ENCODE measurements around the gene RLN1.
"Not testable (repeated sequence)": the region's sequence is repeated elsewhere in the genome, so short reads cannot be mapped to it uniquely, and the experiment has no call there.

RLN1 gene, protein sequence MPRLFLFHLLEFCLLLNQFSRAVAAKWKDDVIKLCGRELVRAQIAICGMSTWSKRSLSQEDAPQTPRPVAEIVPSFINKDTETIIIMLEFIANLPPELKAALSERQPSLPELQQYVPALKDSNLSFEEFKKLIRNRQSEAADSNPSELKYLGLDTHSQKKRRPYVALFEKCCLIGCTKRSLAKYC

DNA sequence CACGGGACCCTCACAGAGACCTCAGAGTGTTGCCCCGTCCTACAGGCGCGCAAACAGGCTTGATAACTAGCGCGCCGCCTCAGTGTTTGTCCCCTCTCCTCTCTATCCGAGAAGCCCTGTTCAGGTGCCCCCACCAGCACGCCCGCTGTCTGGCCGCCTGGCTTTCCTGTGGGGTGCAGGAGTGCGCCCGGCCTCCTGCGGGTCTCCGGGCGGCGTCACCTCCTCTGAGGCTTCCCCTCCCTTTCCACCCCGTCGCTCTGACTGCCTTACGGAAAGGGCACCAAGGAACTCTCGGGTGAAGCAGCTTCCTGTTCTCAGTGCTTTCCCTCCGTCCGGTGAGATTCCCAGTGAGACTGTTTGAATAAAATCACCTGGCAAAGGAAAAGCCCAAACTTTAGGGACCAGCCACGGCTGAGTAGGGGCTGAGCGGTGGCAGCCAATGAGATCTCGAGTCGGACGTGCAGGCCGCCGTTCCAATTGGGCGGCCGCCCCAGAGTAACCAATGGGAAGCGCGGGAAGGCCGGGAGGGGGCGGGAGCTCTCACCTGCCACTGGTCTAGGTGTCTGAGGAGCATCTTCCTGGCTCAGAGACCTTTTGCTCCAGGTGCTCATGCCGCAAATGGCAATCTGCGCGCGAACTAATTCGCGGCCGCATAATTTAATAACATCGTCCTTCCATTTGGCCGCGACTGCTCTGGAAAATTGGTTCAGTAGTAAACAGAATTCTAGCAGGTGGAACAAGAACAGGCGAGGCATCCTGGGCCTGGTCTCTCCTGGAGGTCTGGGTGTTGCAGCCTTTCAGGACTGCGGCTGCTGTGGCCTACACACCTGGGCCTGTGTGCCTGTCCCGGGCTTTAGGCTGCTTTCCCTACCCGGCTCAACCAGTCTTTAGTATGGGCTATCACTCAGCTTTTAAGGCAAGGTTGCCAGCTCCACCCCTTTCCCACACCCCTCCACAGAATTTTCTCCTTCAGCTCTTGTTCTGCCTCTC is at the start of gene RLN1:
TSS of gene RLN1 (minus strand) at position 885 of the 990 bp plus-strand sequence. CDS start at position 755, 130 bp downstream.
- H3K9ac ChIP-seq (ENCODE audit: low read depth, low read length); H3K4me1 ChIP-seq (ENCODE audit: insufficient read depth, low read length); H3K9me3 ChIP-seq (ENCODE audit: insufficient read depth, low read depth, low read length); H3K36me3 ChIP-seq (ENCODE audit: insufficient read depth, low read depth, low read length); H3K4me3 ChIP-seq (ENCODE audit: low read length); H3K27ac ChIP-seq (ENCODE audit: low read length); H3K27me3 ChIP-seq (ENCODE audit: insufficient read depth, low read length): not testable (repeated sequence)

DNA sequence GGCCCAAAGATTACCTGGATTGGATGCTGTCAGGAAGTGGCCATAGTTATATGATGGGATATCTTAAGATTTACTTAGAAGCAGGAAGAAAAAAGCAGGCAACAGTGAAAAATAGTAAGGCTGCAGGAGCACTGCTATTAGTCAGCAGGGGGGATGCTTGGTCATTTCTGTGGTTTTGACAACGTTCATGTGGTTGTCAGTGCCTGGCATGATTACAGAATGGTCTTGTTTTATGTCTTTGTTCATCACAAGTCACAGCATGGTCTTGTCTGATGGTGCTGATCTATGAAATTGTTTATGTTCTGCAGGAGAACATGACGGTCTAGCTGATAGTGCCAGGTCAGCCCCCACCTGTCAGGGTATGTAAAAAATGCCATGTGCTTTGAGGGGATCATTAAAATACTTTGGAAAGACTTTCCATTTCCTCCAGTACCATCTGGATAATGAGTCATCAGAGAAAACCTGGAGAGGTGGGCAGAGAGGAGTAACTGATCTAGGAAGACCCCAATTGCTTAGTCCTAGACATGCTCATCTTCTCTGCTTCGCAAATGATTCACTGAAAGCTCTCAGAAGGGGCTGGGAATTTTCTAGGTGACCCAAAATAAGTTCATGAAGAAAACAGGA is 49.5 kb upstream of the RLN1 start:
- no peaks in the 10 kb centered on the region for H3K27me3 ChIP-seq (ENCODE audit: insufficient read depth, low read length)
- H3K4me1 ChIP-seq (ENCODE audit: insufficient read depth, low read length) = no peaks in the 10 kb centered on the region
- no peak overlapping the region for H3K4me3 ChIP-seq (ENCODE audit: low read length)
- no peak overlapping the region for H3K9ac ChIP-seq (ENCODE audit: low read depth, low read length)
- H3K9me3 ChIP-seq (ENCODE audit: insufficient read depth, low read depth, low read length) = no peaks in the 10 kb centered on the region
- H3K36me3 ChIP-seq (ENCODE audit: insufficient read depth, low read depth, low read length) = no peaks in the 10 kb centered on the region
- H3K27ac ChIP-seq (ENCODE audit: low read length) = no peak overlapping the region

DNA sequence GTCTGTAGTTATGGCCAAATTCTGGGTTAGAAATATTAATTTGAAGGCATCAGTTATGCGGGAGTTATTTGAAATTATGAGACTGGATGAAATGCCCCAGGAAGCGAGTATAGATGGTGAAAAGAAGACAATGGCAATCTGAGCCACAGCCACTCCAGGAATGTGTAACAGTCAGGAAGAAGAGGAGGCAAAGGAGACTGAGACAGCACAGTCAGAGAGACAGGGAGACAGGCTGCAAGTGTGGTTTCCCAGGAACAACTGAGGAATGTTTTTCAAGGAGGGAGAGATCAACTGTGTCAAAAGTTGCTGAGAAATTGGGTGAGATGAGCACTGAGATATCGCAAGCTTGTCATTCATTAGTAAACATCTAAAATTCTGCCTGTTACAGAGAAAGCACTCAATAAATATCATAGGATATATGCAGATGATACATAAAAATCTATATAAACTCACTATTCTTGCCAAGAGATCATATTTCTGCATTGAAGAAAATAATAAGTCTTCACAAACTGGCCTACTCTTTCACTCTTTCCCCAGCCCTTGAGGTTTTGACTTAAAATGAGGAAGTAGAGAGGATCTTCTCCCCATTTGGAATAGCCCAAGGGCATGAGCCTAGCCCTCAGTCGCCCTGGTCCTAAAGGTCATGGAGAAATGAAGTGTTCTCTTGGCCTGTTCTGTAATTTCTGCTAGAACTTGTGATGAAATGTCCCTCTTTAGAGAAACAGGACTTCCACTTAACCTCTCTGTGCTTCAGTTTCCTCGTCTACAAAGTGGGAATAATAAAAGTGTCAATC is 48.5 kb upstream of the RLN1 start:
- Histone ChIP-seq H3K4me1 (ENCODE audit: insufficient read depth, low read length) (no peaks in the 10 kb centered on the region), H3K36me3 (ENCODE audit: insufficient read depth, low read depth, low read length) (no peaks in the 10 kb centered on the region), H3K9ac (ENCODE audit: low read depth, low read length) (no peak overlapping the region), H3K4me3 (ENCODE audit: low read length) (no peak overlapping the region), H3K27me3 (ENCODE audit: insufficient read depth, low read length) (no peaks in the 10 kb centered on the region), H3K27ac (ENCODE audit: low read length) (no peak overlapping the region), H3K9me3 (ENCODE audit: insufficient read depth, low read depth, low read length) (no peaks in the 10 kb centered on the region)

DNA sequence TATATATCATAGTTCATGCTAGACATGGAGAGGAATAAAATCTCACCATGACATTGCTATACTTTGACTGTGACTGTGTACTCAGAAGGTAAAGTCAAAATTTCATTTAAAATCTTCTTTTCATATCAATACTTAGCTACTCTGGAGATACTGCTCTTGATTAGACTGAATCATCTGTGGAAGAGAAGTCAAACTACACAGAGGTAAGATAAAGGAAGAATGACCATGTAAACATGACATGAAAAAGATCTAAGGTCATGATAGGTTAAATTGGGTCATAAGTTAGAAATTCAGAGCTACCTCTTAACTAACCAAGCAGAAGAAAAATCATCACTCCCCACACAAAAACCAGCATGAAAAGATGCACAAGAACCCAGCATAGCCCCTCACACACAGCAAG is 44.8 kb upstream of the RLN1 start:
- H3K4me1 ChIP-seq (ENCODE audit: insufficient read depth, low read length) = no peaks in the 10 kb centered on the region
- H3K27ac ChIP-seq (ENCODE audit: low read length) = no peak overlapping the region
- H3K27me3 ChIP-seq (ENCODE audit: insufficient read depth, low read length) = no peaks in the 10 kb centered on the region
- H3K36me3 ChIP-seq (ENCODE audit: insufficient read depth, low read depth, low read length) = no peaks in the 10 kb centered on the region
- H3K9me3 ChIP-seq (ENCODE audit: insufficient read depth, low read depth, low read length) = no peaks in the 10 kb centered on the region
- H3K9ac ChIP-seq (ENCODE audit: low read depth, low read length) = no peak overlapping the region
- H3K4me3 ChIP-seq (ENCODE audit: low read length) = no peak overlapping the region

DNA sequence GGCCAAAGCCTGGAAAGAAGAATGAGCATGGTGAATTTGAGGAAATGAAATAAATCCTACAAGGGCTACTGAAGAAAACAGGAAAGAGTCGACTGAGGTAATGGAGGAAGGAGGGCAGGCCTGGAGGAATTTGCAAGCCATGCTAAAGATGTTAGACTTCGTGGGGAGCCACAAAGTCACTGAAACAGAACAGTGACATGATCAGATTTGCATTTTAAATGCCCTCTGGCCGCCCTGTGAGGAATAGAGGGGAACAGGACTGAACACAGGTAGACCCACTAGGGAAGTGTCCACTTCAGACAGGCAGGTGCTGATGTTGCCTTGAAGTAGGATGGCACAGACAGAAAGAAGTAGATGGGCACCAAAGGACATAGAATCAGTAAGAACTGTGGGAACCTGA is 42.8 kb upstream of the RLN1 start:
- H3K27ac ChIP-seq (ENCODE audit: low read length) = no peak overlapping the region
- H3K4me1 ChIP-seq (ENCODE audit: insufficient read depth, low read length) = no peaks in the 10 kb centered on the region
- no peak overlapping the region for H3K9ac ChIP-seq (ENCODE audit: low read depth, low read length)
- H3K9me3 ChIP-seq (ENCODE audit: insufficient read depth, low read depth, low read length) = no peaks in the 10 kb centered on the region
- no peaks in the 10 kb centered on the region for H3K27me3 ChIP-seq (ENCODE audit: insufficient read depth, low read length)
- no peak overlapping the region for H3K4me3 ChIP-seq (ENCODE audit: low read length)
- no peaks in the 10 kb centered on the region for H3K36me3 ChIP-seq (ENCODE audit: insufficient read depth, low read depth, low read length)

DNA sequence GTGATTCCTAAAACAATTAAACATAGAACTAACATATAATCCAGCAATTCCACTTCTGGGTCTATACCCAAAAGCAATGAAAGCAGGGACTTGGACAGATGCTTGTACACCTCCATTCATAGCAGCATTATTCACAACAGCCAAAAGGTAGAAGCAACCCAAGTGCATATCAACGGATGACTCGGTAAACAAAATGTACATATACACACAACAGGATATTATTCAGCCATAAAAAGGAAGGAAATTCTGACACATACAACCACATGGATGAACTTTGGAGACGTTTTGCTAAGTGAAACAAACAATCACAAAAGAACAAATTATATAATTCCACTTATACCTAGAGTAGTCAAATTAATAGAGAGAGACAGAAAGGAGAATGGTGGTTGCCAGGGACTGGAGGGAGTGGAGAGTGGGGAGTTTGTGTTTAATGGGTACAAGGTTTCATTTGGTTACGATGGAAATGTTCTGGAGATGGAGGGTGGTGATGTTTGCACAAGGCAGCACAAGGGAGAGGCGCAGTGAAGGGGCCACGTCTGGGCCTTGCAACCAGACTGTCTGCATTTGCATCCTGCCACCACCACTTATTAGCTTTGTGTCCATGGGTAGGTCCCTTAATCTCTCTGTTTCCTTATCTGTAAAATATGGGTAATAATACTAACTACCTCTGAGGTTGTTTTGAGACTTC is 36.3 kb upstream of the RLN1 start:
- Histone ChIP-seq H3K9ac (ENCODE audit: low read depth, low read length) (no peak overlapping the region), H3K27ac (ENCODE audit: low read length) (no peak overlapping the region), H3K9me3 (ENCODE audit: insufficient read depth, low read depth, low read length) (no peaks in the 10 kb centered on the region), H3K27me3 (ENCODE audit: insufficient read depth, low read length) (no peaks in the 10 kb centered on the region), H3K4me1 (ENCODE audit: insufficient read depth, low read length) (no peaks in the 10 kb centered on the region), H3K36me3 (ENCODE audit: insufficient read depth, low read depth, low read length) (no peaks in the 10 kb centered on the region), H3K4me3 (ENCODE audit: low read length) (no peak overlapping the region)

DNA sequence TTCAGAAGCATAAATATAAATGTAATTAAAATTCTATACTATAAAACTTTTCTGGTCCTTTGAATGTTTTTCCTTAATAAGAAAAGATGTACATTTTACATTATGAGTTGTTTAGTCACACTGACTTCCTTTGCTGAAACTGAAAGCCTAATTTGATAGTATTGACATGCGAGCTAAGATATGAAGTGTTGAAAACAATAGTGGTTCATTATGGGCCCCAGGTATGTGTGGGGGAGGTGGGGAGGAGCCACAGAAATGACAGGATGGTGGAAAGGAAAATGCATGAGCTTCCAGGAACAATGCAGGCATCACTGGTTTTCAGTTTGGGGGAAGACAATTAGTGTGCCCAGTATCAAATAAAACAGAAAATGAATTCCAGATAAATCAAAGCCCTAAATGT is 35.4 kb upstream of the RLN1 start:
- no peaks in the 10 kb centered on the region for H3K9me3 ChIP-seq (ENCODE audit: insufficient read depth, low read depth, low read length)
- no peaks in the 10 kb centered on the region for H3K36me3 ChIP-seq (ENCODE audit: insufficient read depth, low read depth, low read length)
- H3K4me1 ChIP-seq (ENCODE audit: insufficient read depth, low read length) = no peaks in the 10 kb centered on the region
- H3K27me3 ChIP-seq (ENCODE audit: insufficient read depth, low read length) = no peaks in the 10 kb centered on the region
- no peak overlapping the region for H3K4me3 ChIP-seq (ENCODE audit: low read length)
- no peak overlapping the region for H3K27ac ChIP-seq (ENCODE audit: low read length)
- H3K9ac ChIP-seq (ENCODE audit: low read depth, low read length) = no peak overlapping the region

DNA sequence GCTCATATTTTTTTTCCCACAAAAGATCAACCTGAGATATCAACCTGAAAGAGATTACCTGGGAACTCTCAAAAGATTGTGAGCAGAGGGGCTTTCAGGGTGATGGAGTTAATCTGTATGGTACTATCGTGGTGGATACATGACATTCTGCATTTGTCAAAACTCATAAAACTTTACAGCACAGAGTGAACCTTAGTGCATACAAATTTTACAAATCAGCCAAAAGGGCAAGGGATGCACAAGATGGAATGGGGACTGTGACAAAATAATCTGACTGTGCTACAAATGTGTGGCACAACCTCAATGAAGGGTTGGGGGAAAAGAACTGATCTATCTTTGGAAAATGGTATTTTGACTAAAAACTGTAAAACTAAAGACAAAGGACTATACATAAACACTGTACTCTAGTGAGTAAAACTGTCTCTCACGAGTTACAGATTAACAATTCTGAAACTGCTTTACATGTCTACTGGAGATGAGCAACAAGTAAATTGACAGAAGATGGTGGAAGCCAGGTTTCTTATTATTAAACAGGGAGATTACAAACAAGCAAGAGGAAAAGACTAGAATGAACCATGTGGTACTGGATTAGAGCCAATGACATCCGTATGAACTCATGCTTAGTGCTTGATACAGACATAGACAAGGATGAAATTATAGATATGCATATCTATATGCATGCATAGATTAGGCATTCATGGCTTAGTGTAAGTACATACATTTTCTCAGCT is 24.8 kb upstream of the RLN1 start:
- Histone ChIP-seq H3K4me3 (ENCODE audit: low read length) (no peak overlapping the region), H3K4me1 (ENCODE audit: insufficient read depth, low read length) (peaks cover 5% of the 10 kb centered on the region; the same call in 1 of the 2 replicates), H3K27me3 (ENCODE audit: insufficient read depth, low read length) (no peaks in the 10 kb centered on the region), H3K27ac (ENCODE audit: low read length) (no peak overlapping the region), H3K36me3 (ENCODE audit: insufficient read depth, low read depth, low read length) (no peaks in the 10 kb centered on the region), H3K9ac (ENCODE audit: low read depth, low read length) (no peak overlapping the region), H3K9me3 (ENCODE audit: insufficient read depth, low read depth, low read length) (no peaks in the 10 kb centered on the region)

DNA sequence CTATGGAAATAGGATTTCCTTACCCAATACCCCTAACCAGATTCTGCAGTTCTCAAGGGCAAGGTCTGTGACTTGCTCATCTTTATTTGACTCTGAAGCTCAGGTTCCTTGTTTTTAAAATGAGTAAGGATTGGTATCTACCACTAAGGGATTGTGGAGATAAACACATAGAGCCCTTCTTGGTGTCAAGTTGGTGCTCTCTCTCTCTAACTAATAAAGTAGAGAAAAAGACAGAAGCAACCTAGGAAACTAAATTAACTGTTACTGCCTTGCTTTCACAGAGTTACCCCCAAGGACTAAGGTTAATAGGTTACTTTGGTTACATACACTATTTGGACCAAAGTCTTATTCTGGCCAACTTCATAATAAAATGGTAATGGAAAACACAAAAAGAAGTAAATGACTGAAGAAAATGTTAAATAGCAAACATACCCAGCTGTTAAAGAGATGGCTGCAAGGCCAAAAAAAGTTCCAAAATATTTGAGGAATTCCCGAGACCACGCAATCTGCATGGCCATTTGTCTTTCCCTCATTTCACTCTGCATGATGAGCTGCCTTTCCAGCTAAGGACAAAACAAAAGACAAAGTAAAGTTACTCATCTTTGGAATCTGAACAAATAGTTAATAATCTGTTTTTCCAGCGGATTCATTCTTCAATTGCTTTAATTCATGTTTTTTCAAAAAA is 21.8 kb upstream of the RLN1 start:
- Histone ChIP-seq H3K36me3 (ENCODE audit: insufficient read depth, low read depth, low read length) (no peaks in the 10 kb centered on the region), H3K27ac (ENCODE audit: low read length) (no peak overlapping the region), H3K9me3 (ENCODE audit: insufficient read depth, low read depth, low read length) (no peaks in the 10 kb centered on the region), H3K4me3 (ENCODE audit: low read length) (no peak overlapping the region), H3K4me1 (ENCODE audit: insufficient read depth, low read length) (peaks cover 5% of the 10 kb centered on the region; the same call in 1 of the 2 replicates), H3K27me3 (ENCODE audit: insufficient read depth, low read length) (no peaks in the 10 kb centered on the region), H3K9ac (ENCODE audit: low read depth, low read length) (no peak overlapping the region)

DNA sequence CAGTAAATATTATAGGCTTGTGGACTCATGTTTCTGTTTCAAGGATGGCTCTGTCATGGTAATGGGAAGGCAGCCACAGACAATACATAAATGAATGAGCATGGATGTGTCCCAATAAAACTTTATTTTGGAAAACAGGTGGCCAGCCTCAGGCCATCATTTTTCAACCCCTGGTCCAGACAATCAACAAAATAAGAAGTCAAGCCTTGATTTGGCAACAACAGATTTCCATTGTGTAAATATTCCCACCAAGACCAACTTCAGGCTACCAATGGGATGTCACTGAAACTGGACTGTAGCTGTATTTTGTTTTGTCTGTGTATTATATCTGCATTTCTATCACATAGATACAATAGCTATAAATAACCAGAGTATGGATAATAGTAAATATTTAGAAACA is 20.7 kb upstream of the RLN1 start:
- no peak overlapping the region for H3K27ac ChIP-seq (ENCODE audit: low read length)
- no peak overlapping the region for H3K4me3 ChIP-seq (ENCODE audit: low read length)
- H3K27me3 ChIP-seq (ENCODE audit: insufficient read depth, low read length) = no peaks in the 10 kb centered on the region
- H3K36me3 ChIP-seq (ENCODE audit: insufficient read depth, low read depth, low read length) = no peaks in the 10 kb centered on the region
- no peak overlapping the region for H3K9ac ChIP-seq (ENCODE audit: low read depth, low read length)
- no peaks in the 10 kb centered on the region for H3K9me3 ChIP-seq (ENCODE audit: insufficient read depth, low read depth, low read length)
- peaks cover 5% of the 10 kb centered on the region; the same call in 1 of the 2 replicates for H3K4me1 ChIP-seq (ENCODE audit: insufficient read depth, low read length)

Data from iPS-20b (cell line).